ENCODE measurements around the gene HBE1. TPM values are rescaled to one million over a fixed set of nuclear protein-coding genes. Genes with fewer than 3 reads are reported as not detected.

The HBE1 gene
- total and polyA plus RNA-seq, 3 donors from 2014 or later, result 0.87 TPM; not detected in 2

DNA sequence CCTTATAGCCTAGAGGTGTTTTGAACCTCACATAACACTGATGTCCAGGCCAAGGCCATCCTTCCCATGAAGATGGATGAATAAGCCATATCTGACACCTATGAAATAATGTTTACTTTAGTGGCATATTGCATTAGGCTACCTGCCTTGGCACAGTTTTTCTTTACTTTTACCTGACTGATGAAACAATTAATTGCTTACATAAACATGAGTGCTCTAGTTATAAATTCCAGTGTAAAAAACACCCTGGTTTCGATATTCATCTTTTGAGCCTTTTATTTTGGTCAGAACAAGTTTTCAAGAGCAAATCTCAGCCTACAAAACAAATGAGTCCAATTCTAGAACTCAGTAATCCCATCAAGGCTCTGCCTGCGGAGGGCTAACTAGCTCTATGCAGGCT, 7.0 kb upstream of the HBE1 start:
- DNase-seq, result no peak
- intact Hi-C loops (cut with DNase I; ENCODE audit: low total_unique reads), result no loop called here
- H3K4me3 ChIP-seq, result no peak overlapping the region
- WGBS, 2 donors, result 89 to 94% methylated on average over 2 of the region's 2 CpGs
- H3K36me3 ChIP-seq (ENCODE audit: low read depth, missing control alignments), result no peaks in the 10 kb centered on the region
- no peaks in the 10 kb centered on the region for H3K9me3 ChIP-seq
- TF ChIP-seq, protein P1, sequence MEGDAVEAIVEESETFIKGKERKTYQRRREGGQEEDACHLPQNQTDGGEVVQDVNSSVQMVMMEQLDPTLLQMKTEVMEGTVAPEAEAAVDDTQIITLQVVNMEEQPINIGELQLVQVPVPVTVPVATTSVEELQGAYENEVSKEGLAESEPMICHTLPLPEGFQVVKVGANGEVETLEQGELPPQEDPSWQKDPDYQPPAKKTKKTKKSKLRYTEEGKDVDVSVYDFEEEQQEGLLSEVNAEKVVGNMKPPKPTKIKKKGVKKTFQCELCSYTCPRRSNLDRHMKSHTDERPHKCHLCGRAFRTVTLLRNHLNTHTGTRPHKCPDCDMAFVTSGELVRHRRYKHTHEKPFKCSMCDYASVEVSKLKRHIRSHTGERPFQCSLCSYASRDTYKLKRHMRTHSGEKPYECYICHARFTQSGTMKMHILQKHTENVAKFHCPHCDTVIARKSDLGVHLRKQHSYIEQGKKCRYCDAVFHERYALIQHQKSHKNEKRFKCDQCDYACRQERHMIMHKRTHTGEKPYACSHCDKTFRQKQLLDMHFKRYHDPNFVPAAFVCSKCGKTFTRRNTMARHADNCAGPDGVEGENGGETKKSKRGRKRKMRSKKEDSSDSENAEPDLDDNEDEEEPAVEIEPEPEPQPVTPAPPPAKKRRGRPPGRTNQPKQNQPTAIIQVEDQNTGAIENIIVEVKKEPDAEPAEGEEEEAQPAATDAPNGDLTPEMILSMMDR (IDR thresholded peaks at IDR 0.05), result no peak
- TF ChIP-seq POLR2A (IDR thresholded peaks at IDR 0.05), result no peak
- no peaks in the 10 kb centered on the region for H3K27me3 ChIP-seq
- H3K4me1 ChIP-seq, result no peaks in the 10 kb centered on the region
- no peak overlapping the region for H3K27ac ChIP-seq

DNA sequence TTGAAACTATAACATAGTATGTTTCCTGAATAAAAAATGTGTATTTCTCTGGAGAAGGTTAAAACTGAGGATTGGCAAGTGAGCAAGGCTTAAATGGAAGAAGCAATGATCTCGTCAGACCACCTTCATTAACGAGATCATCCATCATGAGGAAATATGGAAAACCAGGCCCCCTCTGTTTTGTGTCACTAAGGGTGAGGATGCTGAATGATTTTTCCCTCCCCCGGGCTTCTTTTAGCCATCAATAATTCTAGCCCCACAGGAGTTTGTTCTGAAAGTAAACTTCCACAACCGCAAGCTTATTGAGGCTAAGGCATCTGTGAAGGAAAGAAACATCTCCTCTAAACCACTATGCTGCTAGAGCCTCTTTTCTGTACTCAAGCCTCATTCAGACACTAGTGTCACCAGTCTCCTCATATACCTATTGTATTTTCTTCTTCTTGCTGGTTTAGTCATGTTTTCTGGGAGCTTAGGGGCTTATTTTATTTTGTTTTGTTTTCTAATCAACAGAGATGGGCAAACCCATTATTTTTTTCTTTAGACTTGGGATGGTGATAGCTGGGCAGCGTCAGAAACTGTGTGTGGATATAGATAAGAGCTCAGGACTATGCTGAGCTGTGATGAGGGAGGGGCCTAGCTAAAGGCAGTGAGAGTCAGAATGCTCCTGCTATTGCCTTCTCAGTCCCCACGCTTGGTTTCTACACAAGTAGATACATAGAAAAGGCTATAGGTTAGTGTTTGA, 5.8 kb upstream of the HBE1 start:
- TF ChIP-seq, protein P1 (IDR thresholded peaks at IDR 0.05), result no peak
- no peak for TF ChIP-seq POLR2A (IDR thresholded peaks at IDR 0.05)
- intact Hi-C loops (cut with DNase I; ENCODE audit: low total_unique reads), result no loop called here
- no peak overlapping the region for H3K4me3 ChIP-seq
- H3K27me3 ChIP-seq, result no peaks in the 10 kb centered on the region
- H3K9me3 ChIP-seq, result no peaks in the 10 kb centered on the region
- no peak overlapping the region for H3K27ac ChIP-seq
- no peaks in the 10 kb centered on the region for H3K4me1 ChIP-seq
- 71 to 80% methylated on average over 6 of the region's 6 CpGs for whole genome bisulfite sequencing, 2 donors
- H3K36me3 ChIP-seq (ENCODE audit: low read depth, missing control alignments), result no peaks in the 10 kb centered on the region
- DNase-seq, result no peak

DNA sequence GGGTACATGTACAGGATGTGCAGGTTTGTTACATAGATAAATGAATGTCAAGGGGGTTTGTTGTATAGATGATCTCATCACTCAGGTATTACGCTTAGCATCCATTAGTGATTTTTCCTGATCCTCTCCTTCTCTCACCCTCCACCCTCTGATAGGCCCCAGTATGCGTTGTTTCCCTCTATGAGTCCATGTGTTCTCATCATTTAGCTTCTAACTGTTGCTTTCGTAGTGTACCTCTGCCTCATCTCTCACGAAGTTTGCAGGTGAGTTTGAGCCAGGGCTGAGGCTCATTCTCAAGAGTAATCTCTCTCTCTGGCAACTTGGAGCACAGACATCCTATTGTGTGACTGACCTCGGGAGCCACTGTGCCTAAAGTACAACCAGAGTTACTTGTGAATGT, 4.7 kb upstream of the HBE1 start:
- Histone ChIP-seq H3K4me1 (no peaks in the 10 kb centered on the region), H3K9me3 (no peaks in the 10 kb centered on the region), H3K27ac (no peak overlapping the region), H3K27me3 (no peaks in the 10 kb centered on the region), H3K4me3 (no peak overlapping the region), H3K36me3 (ENCODE audit: low read depth, missing control alignments) (no peaks in the 10 kb centered on the region)
- TF ChIP-seq, protein P1 (IDR thresholded peaks at IDR 0.05), result no peak
- no peak for TF ChIP-seq POLR2A (IDR thresholded peaks at IDR 0.05)
- intact Hi-C loops (cut with DNase I; ENCODE audit: low total_unique reads), result no loop called here
- DNase-seq, result no peak
- whole genome bisulfite sequencing, 2 donors, result 67 to 81% methylated on average over 5 of the region's 5 CpGs

DNA sequence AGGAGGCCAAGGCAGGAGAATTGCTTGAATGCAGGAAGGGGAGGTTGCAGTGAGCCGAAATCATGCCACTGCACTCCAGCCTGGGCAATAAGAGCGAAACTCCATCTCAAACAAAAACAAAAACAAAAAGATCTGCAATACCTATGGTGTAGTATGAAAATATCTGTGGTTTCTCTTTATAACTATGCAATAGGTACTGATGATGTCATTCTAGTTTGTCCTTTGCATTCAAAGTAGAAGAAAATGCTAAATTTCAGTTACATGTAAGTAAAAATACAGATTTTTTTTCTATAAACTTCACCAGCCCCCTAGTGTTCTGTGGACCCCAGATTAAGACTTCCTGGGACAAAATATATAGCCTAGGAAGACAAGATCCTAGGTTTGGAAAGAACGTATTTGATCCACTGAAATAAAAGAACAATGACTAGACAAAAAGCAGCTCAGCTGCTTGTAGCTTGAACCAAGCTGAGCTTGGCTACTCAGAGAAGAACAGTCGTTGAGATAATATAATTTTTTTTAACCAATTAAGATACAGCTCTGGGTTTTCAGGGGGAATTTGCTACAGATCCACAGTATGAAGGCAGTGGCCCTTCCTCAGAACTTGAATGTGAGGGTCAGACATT, 2.8 kb upstream of the HBE1 start:
- no peak for DNase-seq
- H3K4me3 ChIP-seq, result no peak overlapping the region
- TF ChIP-seq POLR2A (IDR thresholded peaks at IDR 0.05), result no peak
- TF ChIP-seq, protein P1 (IDR thresholded peaks at IDR 0.05), result no peak
- no peaks in the 10 kb centered on the region for H3K4me1 ChIP-seq
- no peaks in the 10 kb centered on the region for H3K27me3 ChIP-seq
- 71 to 80% methylated on average over 4 of the region's 4 CpGs for WGBS, 2 donors
- H3K27ac ChIP-seq, result no peak overlapping the region
- no peaks in the 10 kb centered on the region for H3K9me3 ChIP-seq
- no peaks in the 10 kb centered on the region for H3K36me3 ChIP-seq (ENCODE audit: low read depth, missing control alignments)
- intact Hi-C loops (cut with DNase I; ENCODE audit: low total_unique reads), result no loop called here

Data from testis (tissue), 3 donors.